ENCODE data around the gene AOC2.
"Not testable (repeated sequence)": the region's sequence is repeated elsewhere in the genome, so short reads cannot be mapped to it uniquely, and the experiment has no call there.

The AOC2 gene

DNA sequence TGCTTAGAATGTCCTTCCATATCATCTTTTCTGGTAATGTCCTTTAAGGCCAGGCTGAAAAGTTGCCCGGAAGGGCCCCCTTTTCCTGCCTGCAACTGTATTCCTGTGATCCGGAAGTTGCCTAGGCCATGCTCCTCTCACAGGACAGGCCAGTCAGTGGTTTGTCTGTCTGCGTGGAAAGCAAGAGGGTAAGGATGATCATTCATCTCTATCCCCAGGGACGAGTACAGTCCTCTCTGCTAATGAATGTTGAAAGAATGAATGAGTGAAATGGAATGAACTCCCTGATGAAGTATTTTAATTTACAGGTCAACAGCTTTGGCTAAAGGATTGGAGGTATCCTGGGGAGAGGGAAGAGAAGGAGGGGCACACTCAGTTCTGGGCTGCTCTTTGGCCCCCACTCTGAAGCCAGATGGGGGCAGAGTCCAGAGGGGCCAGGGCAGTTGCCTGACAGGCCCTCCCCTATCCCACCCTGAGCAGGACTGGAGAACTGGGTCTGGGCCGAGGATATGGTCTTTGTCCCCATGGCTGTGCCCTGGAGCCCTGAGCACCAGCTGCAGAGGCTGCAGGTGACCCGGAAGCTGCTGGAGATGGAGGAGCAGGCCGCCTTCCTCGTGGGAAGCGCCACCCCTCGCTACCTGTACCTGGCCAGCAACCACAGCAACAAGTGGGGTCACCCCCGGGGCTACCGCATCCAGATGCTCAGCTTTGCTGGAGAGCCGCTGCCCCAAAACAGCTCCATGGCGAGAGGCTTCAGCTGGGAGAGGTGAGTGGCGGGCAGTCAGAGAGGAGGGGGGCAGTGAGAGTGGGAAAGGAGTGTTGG, 9.8 kb downstream of the AOC2 start:
- DNase-seq (ENCODE audit: low read depth) = no peak

DNA sequence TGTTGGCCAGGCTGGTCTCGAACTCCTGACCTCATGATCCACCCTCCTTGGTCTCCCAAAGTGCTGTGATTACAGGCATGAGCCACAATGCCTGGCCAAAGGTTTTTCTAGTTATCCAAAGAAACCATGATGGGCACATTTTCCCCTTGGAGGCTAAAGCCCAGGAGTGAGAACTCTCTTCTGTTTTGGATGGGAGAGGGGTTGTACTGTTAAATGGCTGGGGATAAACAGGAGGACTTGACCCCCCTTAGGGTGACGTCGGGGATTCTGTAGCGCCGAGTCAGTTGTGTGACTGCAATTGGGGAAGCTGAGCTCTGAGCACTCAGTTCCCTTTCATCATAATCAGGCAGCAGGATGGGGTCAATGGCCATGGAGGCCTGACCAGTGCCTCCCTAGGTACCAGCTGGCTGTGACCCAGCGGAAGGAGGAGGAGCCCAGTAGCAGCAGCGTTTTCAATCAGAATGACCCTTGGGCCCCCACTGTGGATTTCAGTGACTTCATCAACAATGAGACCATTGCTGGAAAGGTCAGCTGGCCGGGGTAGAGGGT, 10.7 kb downstream of the AOC2 start:
- no peak for DNase-seq (ENCODE audit: low read depth)

DNA sequence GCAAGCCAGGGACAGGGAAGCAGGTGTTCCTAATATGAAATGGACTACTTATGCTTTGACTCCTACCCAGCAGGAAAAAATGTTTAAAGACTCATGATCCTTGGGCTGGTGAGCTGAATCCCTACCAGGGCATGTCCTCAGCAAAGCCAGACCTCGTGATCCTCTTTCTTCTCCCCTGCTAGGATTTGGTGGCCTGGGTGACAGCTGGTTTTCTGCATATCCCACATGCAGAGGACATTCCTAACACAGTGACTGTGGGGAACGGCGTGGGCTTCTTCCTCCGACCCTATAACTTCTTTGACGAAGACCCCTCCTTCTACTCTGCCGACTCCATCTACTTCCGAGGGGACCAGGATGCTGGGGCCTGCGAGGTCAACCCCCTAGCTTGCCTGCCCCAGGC, 11.7 kb downstream of the AOC2 start:
- not testable (repeated sequence) for DNase-seq (ENCODE audit: low read depth)

DNA sequence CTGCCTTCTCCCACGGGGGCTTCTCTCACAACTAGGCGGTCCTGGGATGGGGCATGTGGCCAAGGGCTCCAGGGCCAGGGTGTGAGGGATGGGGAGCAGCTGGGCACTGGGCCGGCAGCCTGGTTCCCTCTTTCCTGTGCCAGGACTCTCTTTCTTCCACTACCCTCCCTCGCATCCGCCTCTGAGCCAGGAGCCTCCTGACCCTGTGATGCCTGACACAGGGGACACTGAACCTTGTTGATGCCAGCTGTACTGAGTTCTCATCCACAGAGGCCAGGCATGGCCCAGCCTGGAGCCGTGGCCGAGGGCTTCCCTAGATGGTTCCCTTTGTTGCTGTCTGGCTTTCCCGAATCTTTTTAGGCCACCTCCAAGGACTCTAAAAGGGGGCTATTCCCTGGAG, 12.1 kb downstream of the AOC2 start:
- DNase-seq (ENCODE audit: low read depth) = not testable (repeated sequence)

DNA sequence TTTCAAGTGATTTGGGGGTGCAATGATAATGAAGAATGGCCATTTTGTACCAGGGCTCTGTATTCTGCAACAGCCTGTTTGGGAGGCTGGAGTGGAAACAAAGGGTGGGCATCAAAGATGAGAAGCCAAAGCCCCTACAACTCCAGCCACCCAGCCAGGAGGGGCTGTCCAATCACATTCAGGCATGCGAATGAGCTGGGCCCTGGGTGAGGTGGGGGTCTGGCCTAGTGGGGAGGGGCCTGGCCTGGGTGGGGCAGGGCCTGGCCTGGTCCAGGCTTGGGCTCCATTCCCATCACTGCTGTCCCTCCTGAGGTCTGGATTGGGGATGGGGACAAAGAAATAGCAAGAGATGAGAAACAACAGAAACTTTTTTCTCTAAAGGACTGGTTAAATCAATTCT, 13.0 kb downstream of the AOC2 start:
- no peak for DNase-seq (ENCODE audit: low read depth)

DNA sequence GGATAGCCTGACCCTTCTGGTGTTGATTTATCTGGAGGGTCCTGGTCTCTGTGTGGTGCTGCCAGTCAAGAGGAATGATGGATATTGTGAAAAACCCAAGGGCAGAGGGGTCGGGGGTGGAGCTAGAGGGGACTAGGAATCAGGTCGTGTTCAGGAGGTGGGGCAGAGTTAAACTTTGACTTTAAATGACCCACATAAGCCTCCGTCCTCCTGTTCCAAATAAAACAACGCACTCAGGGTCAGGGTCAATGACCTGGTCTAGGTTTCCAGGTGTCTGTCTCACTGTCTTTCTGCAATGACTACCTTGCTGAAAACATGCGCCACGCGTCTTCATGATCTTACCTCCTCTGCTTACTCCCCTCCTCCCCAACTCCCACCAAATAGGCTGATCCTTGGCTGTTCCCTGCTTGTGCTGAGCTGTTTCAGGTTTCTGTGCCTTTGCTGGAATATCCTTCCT, 21.3 kb downstream of the AOC2 start:
- DNase-seq (ENCODE audit: low read depth) = no peak

DNA sequence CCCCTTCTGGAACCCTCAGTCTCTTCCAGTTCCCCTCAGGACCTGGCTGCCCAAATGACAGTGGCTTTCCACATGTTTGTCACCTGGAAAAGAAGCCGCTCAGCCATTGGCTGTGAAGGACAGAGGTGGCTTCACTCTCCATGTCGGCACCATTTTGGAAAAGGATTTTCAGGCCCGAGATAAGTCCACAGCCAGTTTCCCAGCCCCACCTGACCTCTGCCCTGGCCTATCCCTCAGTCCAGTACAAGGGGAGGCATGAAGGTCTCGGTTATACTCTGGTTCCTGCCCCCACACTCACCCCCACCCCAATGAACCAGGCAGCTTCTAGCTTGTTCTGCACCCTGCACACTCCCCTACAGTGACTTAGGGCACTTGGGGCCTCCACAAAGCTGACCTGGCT, 21.8 kb downstream of the AOC2 start:
- no peak for DNase-seq (ENCODE audit: low read depth)

DNA sequence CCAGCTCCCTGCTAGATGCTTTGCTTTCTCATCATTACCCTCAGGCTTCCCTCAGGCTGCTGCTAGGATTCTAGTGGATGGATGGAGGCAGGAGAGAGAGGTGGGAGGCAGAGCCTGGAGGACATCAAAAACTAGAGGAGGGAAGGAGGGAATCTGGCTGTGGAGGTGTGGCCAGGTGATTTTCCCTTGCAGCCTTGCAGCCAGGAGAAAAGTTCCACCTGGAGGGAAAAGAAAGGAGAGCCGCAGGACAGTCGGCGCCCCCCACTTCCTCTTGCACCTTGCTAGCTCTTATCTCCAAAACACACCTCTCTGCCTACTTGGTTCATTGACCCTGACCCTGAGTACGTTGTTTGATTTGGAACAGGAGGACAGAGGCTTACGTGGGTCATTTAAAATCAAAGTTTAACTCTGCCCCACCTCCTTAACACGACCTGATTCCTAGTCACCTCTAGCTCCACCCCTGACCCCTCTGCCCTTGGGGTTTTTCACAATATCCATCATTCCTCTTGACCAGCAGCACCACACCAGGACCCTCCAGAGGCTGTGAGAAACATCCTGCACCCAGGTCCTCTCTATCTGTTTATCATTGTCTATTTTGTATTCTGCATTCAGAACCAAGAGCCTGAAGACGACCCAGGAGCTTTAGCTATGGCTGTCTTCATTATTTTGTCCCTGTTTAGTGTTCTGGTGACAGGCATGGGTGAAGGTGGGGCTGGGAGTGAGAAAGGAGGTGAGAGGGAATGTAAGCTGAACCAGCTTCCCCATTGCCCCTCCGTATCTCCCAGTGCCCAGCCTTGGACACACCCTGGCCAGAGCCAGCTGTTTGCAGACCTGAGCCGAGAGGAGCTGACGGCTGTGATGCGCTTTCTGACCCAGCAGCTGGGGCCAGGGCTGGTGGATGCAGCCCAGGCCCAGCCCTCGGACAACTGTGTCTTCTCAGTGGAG, 22.5 kb downstream of the AOC2 start:
- no peak for DNase-seq (ENCODE audit: low read depth)

DNA sequence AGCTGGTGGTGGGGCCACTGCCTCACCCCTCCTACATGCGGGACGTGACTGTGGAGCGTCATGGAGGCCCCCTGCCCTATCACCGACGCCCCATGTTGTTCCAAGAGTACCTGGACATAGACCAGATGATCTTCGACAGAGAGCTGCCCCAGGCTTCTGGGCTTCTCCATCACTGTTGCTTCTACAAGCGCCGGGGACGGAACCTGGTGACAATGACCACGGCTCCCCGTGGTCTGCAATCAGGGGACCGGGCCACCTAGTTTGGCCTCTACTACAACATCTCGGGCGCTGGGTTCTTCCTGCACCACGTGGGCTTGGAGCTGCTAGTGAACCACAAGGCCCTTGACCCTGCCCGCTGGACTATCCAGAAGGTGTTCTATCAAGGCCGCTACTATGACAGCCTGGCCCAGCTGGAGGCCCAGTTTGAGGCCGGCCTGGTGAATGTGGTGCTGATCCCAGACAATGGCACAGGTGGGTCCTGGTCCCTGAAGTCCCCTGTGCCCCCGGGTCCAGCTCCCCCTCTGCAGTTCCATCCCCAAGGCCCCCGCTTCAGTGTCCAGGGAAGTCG, 23.4 kb downstream of the AOC2 start:
- not testable (repeated sequence) for DNase-seq (ENCODE audit: low read depth)

DNA sequence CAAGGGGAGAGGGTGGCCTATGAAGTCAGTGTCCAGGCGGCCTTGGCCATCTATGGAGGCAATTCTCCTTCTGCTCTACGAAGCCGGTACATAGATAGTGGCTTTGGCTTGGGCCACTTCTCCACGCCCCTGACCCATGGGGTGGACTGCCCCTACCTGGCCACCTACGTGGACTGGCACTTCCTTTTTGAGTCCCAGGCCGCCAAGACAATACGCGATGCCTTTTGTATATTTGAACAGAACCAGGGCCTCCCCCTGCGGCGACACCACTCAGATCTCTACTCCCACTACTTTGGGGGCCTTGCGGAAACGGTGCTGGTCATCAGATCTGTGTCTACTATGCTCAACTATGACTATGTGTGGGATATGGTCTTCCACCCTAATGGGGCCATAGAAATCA, 24.0 kb downstream of the AOC2 start:
- no peak for DNase-seq (ENCODE audit: low read depth)

DNA sequence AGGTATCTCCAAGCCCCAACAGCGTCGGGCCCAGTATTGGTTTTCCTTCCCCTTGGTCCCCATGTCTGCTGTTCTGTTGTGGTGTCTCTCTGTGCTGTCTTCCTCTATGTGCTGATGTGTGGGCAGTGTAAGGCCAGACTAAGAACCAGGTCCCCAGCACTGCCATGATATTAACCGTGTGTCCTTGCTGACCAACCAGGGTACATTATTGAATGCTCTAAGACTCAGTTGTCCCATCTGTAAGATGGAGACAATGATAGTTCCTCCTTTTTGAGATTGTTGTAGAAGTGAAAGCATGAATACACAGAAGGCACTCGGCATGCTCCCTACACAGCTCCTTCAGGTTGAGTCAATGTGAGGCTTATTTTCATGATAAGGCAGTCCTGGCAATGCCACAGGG, 27.3 kb downstream of the AOC2 start:
- no peak for DNase-seq (ENCODE audit: low read depth)

DNA sequence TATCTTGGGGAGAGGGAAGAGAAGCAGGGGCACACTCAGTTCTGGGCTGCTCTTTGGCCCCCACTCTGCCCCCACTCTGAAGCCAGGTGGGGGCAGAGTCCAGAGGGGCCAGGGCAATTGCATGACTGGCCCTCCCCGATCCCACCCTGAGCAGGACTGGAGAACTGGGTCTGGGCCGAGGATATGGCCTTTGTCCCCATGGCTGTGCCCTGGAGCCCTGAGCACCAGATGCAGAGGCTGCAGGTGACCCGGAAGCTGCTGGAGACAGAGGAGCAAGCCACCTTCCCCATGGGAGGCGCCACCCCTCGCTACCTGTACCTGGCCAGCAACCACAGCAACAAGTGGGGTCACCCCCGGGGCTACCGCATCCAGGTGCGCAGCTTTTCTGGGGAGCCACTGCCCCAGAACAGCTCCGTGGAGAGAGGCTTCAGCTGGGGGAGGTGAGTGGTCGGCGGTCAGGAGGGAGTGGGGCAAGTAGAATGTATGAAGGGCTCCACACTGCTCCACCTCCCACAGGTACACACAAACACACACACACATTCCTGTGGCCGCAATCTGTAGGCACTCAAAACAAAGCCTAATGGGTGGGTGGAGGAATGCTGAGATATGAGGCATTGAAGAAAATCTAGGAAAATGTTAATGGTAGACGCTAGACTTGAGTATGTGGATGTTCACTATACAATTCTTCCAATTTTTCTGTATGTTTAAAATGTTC, 28.0 kb downstream of the AOC2 start:
- no peak for DNase-seq (ENCODE audit: low read depth)

DNA sequence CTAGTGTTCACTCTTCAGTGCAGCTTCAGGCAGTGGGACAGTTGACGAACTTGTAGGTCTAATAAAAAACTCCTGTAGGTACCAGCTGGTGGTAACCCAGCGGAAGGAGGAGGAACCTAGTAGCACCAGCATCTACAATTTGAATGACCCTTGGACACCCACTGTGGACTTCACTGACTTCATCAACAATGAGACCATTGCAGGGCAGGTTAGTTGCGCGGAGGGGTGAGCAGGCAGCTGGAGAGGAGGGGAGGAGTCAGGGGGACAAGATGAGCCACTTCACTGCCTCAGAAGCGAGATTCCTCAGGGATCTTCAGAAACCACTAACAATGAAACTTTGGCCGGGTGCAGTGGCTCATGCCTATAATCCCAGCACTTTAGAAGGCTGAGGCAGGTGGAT, 28.9 kb downstream of the AOC2 start:
- DNase-seq (ENCODE audit: low read depth) = no peak

DNA sequence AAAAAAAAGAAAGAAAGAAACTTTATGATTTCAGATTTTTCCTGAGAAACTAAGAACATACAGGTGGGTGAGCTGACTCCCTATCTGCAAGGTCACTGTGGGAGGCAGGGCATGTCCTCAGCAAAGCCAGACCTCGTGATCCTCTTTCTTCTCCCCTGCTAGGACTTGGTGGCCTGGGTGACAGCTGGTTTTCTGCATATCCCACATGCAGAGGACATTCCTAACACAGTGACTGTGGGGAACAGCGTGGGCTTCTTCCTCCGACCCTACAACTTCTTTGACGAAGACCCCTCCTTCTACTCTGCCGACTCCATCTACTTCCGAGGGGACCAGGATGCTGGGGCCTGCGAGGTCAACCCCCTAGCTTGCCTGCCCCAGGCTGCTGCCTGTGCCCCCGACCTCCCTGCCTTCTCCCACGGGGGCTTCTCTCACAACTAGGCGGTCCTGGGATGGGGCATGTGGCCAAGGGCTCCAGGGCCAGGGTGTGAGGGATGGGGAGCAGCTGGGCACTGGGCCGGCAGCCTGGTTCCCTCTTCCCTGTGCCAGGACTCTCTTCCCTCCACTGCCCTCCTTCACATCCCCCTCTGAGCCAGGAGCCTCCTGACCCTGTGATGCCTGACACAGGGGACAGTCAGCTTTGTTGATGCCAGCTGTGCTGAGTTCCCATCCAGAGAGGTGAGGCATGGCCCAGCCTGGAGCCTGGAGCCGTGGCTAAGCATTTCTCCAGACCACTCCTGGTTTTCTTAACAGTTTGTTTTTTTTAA, 29.7 kb downstream of the AOC2 start:
- not testable (repeated sequence) for DNase-seq (ENCODE audit: low read depth)

DNA sequence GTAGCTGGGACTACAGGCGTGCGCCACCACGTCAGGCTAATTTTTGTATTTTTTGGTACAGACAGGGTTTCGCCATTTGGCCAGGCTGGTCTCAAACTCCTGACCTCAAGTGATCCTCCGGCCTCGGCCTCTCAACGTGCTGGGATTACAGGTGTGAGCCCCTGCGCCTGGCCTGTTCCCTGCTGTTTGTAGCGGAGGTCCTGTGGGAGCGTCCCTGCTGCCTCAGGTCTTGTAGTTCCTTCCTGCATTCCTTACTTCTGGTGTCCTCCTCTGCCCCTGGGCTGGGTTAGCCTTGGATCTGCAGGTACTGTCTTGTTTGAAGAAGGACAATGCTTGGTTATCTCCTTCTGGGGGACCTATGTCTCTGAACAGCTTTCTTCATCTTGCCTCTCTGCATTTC, 32.7 kb downstream of the AOC2 start:
- no peak for DNase-seq (ENCODE audit: low read depth)

DNA sequence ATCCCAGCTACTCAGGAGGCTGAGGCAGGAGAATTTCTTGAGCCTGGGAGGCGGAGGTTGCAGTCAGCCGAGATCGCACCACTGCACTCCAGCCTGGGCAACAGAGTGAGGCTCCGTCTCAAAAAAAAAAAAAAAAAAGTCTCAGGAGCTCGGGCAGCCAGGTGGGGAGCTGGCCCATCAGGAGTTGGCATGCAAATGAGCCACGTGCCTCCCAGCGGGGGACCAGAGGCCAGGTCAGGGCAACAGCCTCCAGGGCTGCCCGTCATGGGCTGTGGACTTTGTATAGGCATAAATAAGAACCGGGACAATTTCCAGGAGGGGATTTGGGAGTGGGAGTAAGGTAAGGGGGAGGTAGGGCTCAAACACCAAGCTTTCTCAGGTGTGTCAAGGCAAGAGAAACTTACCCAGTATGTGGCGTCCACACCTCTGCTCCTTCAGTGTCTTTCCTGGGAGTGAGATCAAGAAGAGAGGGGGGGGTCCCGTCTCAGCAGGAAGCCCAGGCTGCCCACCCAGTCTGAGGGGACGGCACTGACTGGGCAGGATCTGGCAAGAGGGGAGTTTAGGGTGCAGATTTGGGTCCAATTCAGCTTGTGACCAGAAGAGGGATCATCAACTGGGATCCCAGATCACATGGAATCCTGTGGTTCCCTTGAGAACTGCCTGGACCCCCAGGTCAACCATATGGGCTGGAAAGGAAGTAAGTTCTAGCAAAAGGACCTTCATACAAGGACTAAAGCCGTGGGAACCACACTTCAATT, 33.9 kb downstream of the AOC2 start:
- DNase-seq (ENCODE audit: low read depth) = no peak

DNA sequence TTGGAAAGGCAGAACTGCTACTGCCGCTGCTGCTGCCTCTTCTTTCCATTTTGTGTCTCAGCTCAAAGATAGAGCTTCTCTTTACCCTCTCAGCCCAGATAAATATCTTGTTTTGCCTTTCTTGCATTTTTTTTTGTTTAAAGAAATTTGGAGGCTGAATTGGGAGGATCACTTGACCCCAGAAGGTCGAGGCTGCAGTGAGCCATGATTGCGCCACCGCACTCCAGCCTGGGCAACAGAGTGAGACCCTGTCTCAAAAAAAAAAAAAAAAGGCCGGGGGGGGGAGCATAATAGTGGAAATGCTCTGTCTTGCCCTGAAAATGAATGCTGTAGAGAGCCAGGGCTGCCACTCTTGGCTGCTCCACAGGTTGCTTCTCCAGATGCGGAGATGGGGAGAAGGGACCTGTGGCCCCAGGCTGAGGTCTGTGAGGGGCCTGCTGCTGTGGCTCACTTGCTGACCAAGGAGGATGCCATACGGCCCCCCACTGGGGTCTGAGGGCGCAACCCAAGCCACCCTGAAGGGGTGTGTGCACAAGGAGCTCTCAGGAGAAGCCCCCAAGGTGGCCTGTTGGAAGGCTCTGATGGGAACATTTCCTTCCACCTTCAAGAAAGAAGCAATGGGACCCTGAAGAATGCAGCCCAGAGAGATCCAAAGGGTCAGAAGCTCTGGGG, 34.7 kb downstream of the AOC2 start:
- DNase-seq (ENCODE audit: low read depth) = no peak

DNA sequence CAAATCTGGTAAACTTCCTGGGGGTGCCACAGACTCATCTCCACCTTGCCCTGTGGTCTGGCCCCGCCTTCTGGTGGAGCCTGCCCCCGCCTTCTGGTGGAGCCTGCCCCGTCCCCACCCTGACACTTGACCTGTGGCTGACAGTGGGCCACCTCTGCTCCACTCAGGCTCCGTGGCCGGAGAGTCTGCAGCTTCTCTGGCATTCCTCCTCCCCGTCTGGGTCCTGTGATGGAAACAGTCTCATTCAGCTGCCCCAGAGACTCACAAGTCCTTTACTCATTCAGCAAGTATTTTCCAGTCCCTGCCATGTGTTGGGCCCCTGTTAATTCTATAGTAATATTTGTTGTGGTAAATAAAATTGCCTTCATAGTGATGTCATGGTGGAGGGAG, 35.2 kb downstream of the AOC2 start:
- DNase-seq (ENCODE audit: low read depth) = no peak

DNA sequence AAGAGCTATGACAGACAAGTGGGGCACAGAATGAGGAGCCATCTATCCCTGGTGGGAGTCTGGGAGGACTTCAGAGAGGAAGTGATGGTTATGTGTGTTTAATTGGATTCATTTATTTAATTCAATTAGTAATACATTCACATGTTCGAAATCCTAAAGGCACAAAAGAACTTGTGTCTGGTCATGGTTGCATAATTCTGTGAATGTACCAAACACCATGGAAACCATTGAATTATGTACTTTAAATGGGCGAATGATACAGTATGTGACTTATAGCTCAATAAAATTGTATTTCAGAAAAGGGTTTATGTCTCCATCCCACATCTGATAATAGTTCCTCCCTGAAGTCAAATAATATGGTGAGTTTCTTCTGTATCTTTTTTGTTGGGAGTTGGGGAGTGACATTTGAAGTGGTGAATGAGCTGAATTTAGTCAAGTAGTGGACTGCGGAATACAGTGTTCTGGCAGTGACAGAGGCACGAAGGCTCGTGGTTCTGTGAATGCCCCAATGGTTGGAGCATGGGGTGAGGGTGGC, 36.5 kb downstream of the AOC2 start:
- no peak for DNase-seq (ENCODE audit: low read depth)
